ENCODE measurements around the gene SLC9A3.

- no peak for TF ChIP-seq ELF4 (IDR thresholded peaks at IDR 0.05)
- no peak for TF ChIP-seq FOXK2 (IDR thresholded peaks at IDR 0.05)
- no peak for TF ChIP-seq ARNT (IDR thresholded peaks at IDR 0.05)
- no peak for TF ChIP-seq TARDBP (IDR thresholded peaks at IDR 0.05)
Measured at GRCh38 chr5:554284-554988, 30.2 kb upstream of the SLC9A3 start.
